Measurements from ENCODE around the gene GTSE1.

The GTSE1 gene

GRCh38 chr22:46377525-46378425 lies 81.1 kb downstream of the GTSE1 start:
- no peak for DNase-seq (ENCODE audit: low read depth, low spot score)

GRCh38 chr22:46378426-46379065 lies 81.9 kb downstream of the GTSE1 start:
- no peak for DNase-seq (ENCODE audit: low read depth, low spot score)

GRCh38 chr22:46379066-46379930 lies 82.6 kb downstream of the GTSE1 start:
- DNase-seq (ENCODE audit: low read depth, low spot score) = no peak

GRCh38 chr22:46380069-46380468 lies 83.4 kb downstream of the GTSE1 start:
- DNase-seq (ENCODE audit: low read depth, low spot score) = no peak

All from activated CD4-positive, CD25-positive, alpha-beta regulatory T cell treated with anti-CD3 and anti-CD28 coated beads, Interleukin-2, amount 50 U/mL, for 16 hours (primary cell).